Activated B cell treated with CpG ODN at 0.5 μM for 24 hours (primary cell): ENCODE results near the gene ASCC1. TPM values are rescaled to one million over a fixed set of nuclear protein-coding genes. Genes with fewer than 3 reads are reported as not detected.

Source experiments
- ATAC-seq: fragments of 200-7000 bp; cut with Tn5 transposase; one replicate; pipeline ENCODE4 v1.10.0; 2021; ENCODE audit warnings: low read depth, mild to moderate bottlenecking, moderate library complexity
- CTCF ChIA-PET: fragments of 350-600 bp; sonication (Branson Sonifier 250); formaldehyde crosslinking; loops from one replicate; lab custom pipeline; 2021; ENCODE audit warnings: antibody characterized with exemption; lab: Charles Lee
- POLR2A ChIA-PET: fragments of 350-600 bp; sonication (Branson Sonifier 250); formaldehyde crosslinking; loops from one replicate; lab custom pipeline; 2021; ENCODE audit warnings: antibody characterized with exemption; lab: Charles Lee
- DNase-seq: peaks from one replicate; pipeline ENCODE4 v3.0.0; 2022
- H3K27ac Mint-ChIP-seq: one replicate; pipeline ENCODE4 v1.8.0; 2020; ENCODE audit warnings: mixed read lengths
- H3K27me3 Mint-ChIP-seq: one replicate; pipeline ENCODE4 v1.8.0; 2021; ENCODE audit warnings: mixed read lengths
- H3K36me3 Mint-ChIP-seq: one replicate; pipeline ENCODE4 v1.8.0; 2021; ENCODE audit warnings: low read depth, mixed read lengths
- H3K4me1 Mint-ChIP-seq: one replicate; pipeline ENCODE4 v1.8.0; 2021; ENCODE audit warnings: mixed read lengths
- H3K4me3 Mint-ChIP-seq: one replicate; pipeline ENCODE4 v1.8.0; 2020; ENCODE audit warnings: mild to moderate bottlenecking, mixed read lengths
- H3K9me3 Mint-ChIP-seq: one replicate; pipeline ENCODE4 v1.8.0; 2020; ENCODE audit warnings: mixed read lengths
- intact Hi-C: fragments of 100-400 bp; cut with micrococcal nuclease; formaldehyde crosslinking; loops from one replicate; pipeline ENCODE4 v1.15.1; 2024
- total RNA-seq: library from RNA; stranded (reverse); gene quantifications from 2 replicates; pipeline ENCODE4 v1.2.3, GENCODE V29; 2022
- TF ChIP-seq, protein P1 (sequence below): fragments of 200-600 bp; IDR thresholded peaks from one replicate; pipeline ENCODE4 v1.8.0; 2022; ENCODE audit warnings: antibody characterized with exemption, mild to moderate bottlenecking

The ASCC1 gene
- total RNA-seq, 1 donor from 2014 or later = 42.6 TPM

DNA sequence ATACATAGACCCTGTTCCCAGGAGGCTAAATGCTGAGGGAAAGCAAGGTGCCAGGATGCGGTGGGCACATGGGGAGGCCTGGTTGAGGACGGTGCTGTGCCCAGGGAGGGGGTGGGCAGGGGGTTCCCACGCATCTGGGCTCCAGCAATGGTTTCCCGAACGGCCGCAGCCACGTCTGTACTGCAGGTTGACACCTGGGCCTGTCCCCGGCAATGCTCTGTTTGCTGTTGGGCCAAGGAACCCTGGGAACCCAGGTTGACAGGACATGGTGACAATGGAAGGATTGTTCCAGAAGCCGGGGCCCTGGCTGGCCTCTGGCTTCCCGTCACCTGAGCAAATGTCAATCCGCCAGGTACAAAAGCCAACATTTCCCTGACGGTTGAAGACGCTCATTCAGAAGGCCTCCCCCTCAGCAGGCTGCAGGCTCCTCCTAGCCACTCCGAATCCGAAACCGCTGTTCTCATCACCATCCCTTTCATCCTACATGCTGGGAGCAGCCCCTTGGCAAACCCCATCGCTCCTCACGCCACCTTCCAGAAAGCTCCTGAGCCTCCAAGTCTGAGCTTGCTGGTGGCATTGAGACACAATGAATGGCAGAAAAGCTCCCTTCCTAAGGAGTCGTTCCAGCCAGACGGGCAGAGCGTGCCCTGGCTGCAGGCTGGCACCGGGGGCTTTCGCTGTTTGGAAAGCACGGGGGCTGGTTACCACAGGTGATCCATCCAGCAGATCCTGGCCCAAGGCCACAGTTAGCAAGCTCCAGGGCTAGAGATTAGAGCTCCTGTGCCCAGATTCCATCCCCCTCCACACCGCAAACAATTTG is 158.9 kb downstream of the ASCC1 start:
- Mint-ChIP-seq H3K4me1 (peaks cover 26% of the 10 kb centered on the region), H3K27me3 (no peaks in the 10 kb centered on the region), H3K9me3 (no peaks in the 10 kb centered on the region), H3K36me3 (peaks cover 4% of the 10 kb centered on the region), H3K27ac (no peak overlapping the region), H3K4me3 (no peak overlapping the region)
- DNase-seq (no peak), ATAC-seq (no peak)
- ChIA-PET CTCF (interaction anchor here (1.4 kb wide), 1 partner anchor 9 kb away, joined by 9 read pairs; no protein-coding TSS in a partner anchor), POLR2A (interaction anchor here (0.7 to 1.6 kb wide), 2 partner anchors 21 to 31 kb away, joined by 3 to 4 read pairs; partner anchors contain the start of gene SPOCK2)
- TF ChIP-seq, protein P1, sequence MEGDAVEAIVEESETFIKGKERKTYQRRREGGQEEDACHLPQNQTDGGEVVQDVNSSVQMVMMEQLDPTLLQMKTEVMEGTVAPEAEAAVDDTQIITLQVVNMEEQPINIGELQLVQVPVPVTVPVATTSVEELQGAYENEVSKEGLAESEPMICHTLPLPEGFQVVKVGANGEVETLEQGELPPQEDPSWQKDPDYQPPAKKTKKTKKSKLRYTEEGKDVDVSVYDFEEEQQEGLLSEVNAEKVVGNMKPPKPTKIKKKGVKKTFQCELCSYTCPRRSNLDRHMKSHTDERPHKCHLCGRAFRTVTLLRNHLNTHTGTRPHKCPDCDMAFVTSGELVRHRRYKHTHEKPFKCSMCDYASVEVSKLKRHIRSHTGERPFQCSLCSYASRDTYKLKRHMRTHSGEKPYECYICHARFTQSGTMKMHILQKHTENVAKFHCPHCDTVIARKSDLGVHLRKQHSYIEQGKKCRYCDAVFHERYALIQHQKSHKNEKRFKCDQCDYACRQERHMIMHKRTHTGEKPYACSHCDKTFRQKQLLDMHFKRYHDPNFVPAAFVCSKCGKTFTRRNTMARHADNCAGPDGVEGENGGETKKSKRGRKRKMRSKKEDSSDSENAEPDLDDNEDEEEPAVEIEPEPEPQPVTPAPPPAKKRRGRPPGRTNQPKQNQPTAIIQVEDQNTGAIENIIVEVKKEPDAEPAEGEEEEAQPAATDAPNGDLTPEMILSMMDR = no peak
- intact Hi-C loops = no loop called here

DNA sequence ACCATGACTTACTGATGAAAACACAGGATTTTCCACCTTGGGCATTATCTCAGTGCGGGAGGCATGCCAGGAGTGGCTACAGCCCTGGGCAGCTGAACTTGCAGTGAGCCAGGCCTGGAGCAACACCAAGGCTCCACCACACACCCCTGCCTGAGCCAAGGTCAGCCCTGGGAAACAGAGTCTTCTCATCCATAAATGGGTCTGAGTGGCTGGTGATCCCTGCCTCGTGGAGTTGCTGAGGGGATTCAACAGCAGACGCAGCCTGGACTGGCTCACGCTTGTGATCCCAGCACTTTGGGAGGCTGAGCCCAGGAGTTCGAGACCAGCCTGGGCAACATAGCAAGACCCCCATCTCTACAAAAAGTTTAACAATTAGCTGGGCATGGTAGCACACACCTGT is 160.0 kb downstream of the ASCC1 start:
- intact Hi-C loops = no loop called here
- DNase-seq (no peak), ATAC-seq (no peak)
- H3K4me1 Mint-ChIP-seq = peaks cover 26% of the 10 kb centered on the region
- CTCF ChIA-PET = no interaction called here
- no peaks in the 10 kb centered on the region for H3K36me3 Mint-ChIP-seq
- TF ChIP-seq, protein P1 = no peak
- H3K27me3 Mint-ChIP-seq = no peaks in the 10 kb centered on the region
- H3K9me3 Mint-ChIP-seq = no peaks in the 10 kb centered on the region
- POLR2A ChIA-PET = interaction anchor here (0.7 kb wide), 1 partner anchor 22 kb away, joined by 3 read pairs; no protein-coding TSS in a partner anchor
- H3K4me3 Mint-ChIP-seq = no peak overlapping the region
- H3K27ac Mint-ChIP-seq = no peak overlapping the region

DNA sequence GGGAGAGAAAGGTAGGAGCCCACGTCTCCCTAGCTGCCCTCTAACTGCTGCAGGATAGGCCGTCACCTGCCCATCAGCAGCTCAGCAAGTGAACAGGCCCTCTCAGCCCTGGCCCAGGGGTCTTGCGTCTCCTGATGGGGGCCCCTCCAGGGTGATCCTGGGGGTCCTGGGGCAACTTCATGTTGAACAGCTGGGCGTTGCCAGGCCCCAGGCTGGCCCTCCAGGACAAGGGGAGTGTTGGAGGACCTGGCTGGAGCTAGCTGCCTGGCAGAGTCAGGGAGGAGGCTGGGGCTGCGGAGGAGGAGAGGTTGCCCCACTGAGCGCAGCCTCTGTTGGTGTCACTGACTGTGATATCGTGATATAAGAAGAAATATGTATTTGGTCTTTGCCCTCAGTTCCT is 162.4 kb downstream of the ASCC1 start:
- TF ChIP-seq, protein P1 = no peak
- DNase-seq (no peak), ATAC-seq (no peak)
- Mint-ChIP-seq H3K4me3 (no peak overlapping the region), H3K27me3 (no peaks in the 10 kb centered on the region), H3K4me1 (peaks cover 25% of the 10 kb centered on the region), H3K9me3 (peaks cover 2% of the 10 kb centered on the region), H3K36me3 (no peaks in the 10 kb centered on the region), H3K27ac (no peak overlapping the region)
- ChIA-PET CTCF (no interaction called here), POLR2A (no interaction called here)
- intact Hi-C loops = no loop called here

DNA sequence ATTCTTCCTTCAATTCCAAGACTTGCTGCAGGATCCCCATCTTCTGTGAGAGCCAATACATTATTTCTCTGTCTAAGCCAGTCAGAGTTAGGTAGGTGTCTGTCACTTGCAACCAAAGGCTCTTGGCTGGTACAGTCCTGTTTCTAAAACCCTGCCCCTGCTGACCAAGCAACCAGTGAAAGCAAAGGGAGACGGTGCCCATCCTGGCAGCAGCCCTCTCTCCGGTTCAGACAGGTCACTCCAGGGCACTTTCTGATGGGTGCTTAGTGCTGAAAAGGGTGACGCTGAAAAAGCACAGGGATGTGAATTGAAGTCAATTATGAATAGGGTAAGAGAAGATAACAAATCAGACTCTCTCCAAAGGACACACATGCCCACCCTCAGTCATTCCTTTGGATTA is 165.2 kb downstream of the ASCC1 start:
- DNase-seq (no peak), ATAC-seq (no peak)
- Mint-ChIP-seq H3K27me3 (no peaks in the 10 kb centered on the region), H3K4me3 (no peak overlapping the region), H3K36me3 (no peaks in the 10 kb centered on the region), H3K4me1 (peaks cover 28% of the 10 kb centered on the region), H3K27ac (no peak overlapping the region), H3K9me3 (peaks cover 2% of the 10 kb centered on the region)
- intact Hi-C loops = no loop called here
- TF ChIP-seq, protein P1 = no peak
- ChIA-PET POLR2A (interaction anchor here (0.6 to 1.1 kb wide), 2 partner anchors 20 to 284 kb away, joined by 7 read pairs; no protein-coding TSS in a partner anchor), CTCF (interaction anchor here (1.5 to 4.2 kb wide), 2 partner anchors 124 to 292 kb away, joined by 3 to 27 read pairs; no protein-coding TSS in a partner anchor)
